Measurements from ENCODE around the gene RASA3. TPM values are rescaled to one million over a fixed set of nuclear protein-coding genes. Genes with fewer than 3 reads are reported as not detected.
"Not testable (repeated sequence)": the region's sequence is repeated elsewhere in the genome, so short reads cannot be mapped to it uniquely, and the experiment has no call there.

RASA3 gene
- total RNA-seq, 1 experiment from 2014 or later = 0.95 TPM

GRCh38 chr13:114115796-114116195 lies 16.6 kb downstream of the RASA3 start:
- Histone ChIP-seq H3K9me3 (no peaks in the 10 kb centered on the region), H3K36me3 (ENCODE audit: control insufficient read depth, insufficient read depth, low read length) (no peaks in the 10 kb centered on the region), H3K27me3 (replicated peaks; ENCODE audit: control insufficient read depth, insufficient read depth, low read length) (no peaks in the 10 kb centered on the region), H3K4me3 (ENCODE audit: low read depth, low read length) (no peak overlapping the region), H3K4me1 (peaks cover 22% of the 10 kb centered on the region)
- Mint-ChIP-seq H3K4me3 (ENCODE audit: unreplicated experiment) (peak overlapping the region; percentile 60), H3K27ac (ENCODE audit: unreplicated experiment) (peak overlapping the region; percentile 86), H3K27me3 (ENCODE audit: insufficient read depth, unreplicated experiment) (no peaks in the 10 kb centered on the region), H3K4me1 (ENCODE audit: low read depth, unreplicated experiment) (peaks cover 20% of the 10 kb centered on the region), H3K9me3 (ENCODE audit: unreplicated experiment) (no peaks in the 10 kb centered on the region), H3K36me3 (ENCODE audit: insufficient read depth, unreplicated experiment) (no peaks in the 10 kb centered on the region)
- no peak for TF ChIP-seq CTCF (IDR thresholded peaks at IDR 0.05; ENCODE audit: insufficient read depth in 1 of 2, low read depth in 1 of 2, low read length in 1 of 2, severe bottlenecking in 1 of 2, unreplicated experiment in 1 of 2)
- BruUV-seq (replicated peaks) = no TSS peak
- ChIA-PET CTCF (no interaction called here), POLR2A (no interaction called here)
- DNase-seq = peak in 1 of 2 experiments; percentile 27
- intact Hi-C loops (cut with micrococcal nuclease; ENCODE audit: unreplicated experiment) = loop anchor here (10.0 kb wide), 1 partner anchor 51 kb away; no protein-coding TSS in a partner anchor

GRCh38 chr13:114115191-114115671 lies 17.2 kb downstream of the RASA3 start:
- H3K4me1 ChIP-seq = peaks cover 22% of the 10 kb centered on the region
- intact Hi-C loops (cut with micrococcal nuclease; ENCODE audit: unreplicated experiment) = loop anchor here (10.0 kb wide), 1 partner anchor 50 kb away; no protein-coding TSS in a partner anchor
- H3K27ac Mint-ChIP-seq (ENCODE audit: unreplicated experiment) = peak overlapping the region; percentile 86
- BruUV-seq (replicated peaks) = no TSS peak
- H3K9me3 ChIP-seq = no peaks in the 10 kb centered on the region
- H3K4me3 Mint-ChIP-seq (ENCODE audit: unreplicated experiment) = peak overlapping the region; percentile 60
- peak; percentile 62 to 90 for DNase-seq
- no peaks in the 10 kb centered on the region for H3K27me3 Mint-ChIP-seq (ENCODE audit: insufficient read depth, unreplicated experiment)
- H3K36me3 ChIP-seq (ENCODE audit: control insufficient read depth, insufficient read depth, low read length) = no peaks in the 10 kb centered on the region
- POLR2A ChIA-PET = no interaction called here
- peak in 1 of 2 experiments; percentile 31 for TF ChIP-seq CTCF (IDR thresholded peaks at IDR 0.05; ENCODE audit: insufficient read depth in 1 of 2, low read depth in 1 of 2, low read length in 1 of 2, severe bottlenecking in 1 of 2, unreplicated experiment in 1 of 2)
- no peaks in the 10 kb centered on the region for H3K9me3 Mint-ChIP-seq (ENCODE audit: unreplicated experiment)
- peaks cover 20% of the 10 kb centered on the region for H3K4me1 Mint-ChIP-seq (ENCODE audit: low read depth, unreplicated experiment)
- H3K36me3 Mint-ChIP-seq (ENCODE audit: insufficient read depth, unreplicated experiment) = no peaks in the 10 kb centered on the region
- H3K4me3 ChIP-seq (ENCODE audit: low read depth, low read length) = no peak overlapping the region
- CTCF ChIA-PET = no interaction called here
- no peaks in the 10 kb centered on the region for H3K27me3 ChIP-seq (replicated peaks; ENCODE audit: control insufficient read depth, insufficient read depth, low read length)

- H3K9me3 ChIP-seq; BruUV-seq (replicated peaks); H3K4me3 Mint-ChIP-seq (ENCODE audit: unreplicated experiment); H3K27ac Mint-ChIP-seq (ENCODE audit: unreplicated experiment); POLR2A ChIA-PET; CTCF ChIA-PET; H3K27me3 ChIP-seq (replicated peaks; ENCODE audit: control insufficient read depth, insufficient read depth, low read length); H3K27me3 Mint-ChIP-seq (ENCODE audit: insufficient read depth, unreplicated experiment); H3K36me3 Mint-ChIP-seq (ENCODE audit: insufficient read depth, unreplicated experiment); H3K4me3 ChIP-seq (ENCODE audit: low read depth, low read length); H3K36me3 ChIP-seq (ENCODE audit: control insufficient read depth, insufficient read depth, low read length); DNase-seq; H3K9me3 Mint-ChIP-seq (ENCODE audit: unreplicated experiment): not testable (repeated sequence)
- intact Hi-C loops (cut with micrococcal nuclease; ENCODE audit: unreplicated experiment) = loop anchor here (10.0 kb wide), 1 partner anchor 50 kb away; no protein-coding TSS in a partner anchor
- peaks cover 20% of the 10 kb centered on the region for H3K4me1 Mint-ChIP-seq (ENCODE audit: low read depth, unreplicated experiment)
- H3K4me1 ChIP-seq = peaks cover 22% of the 10 kb centered on the region
These were observed 17.8 kb downstream of the RASA3 start for GRCh38 chr13:114114666-114115065.
